Measurements from ENCODE around the gene FOXK2. TPM values are rescaled to one million over a fixed set of nuclear protein-coding genes. Genes with fewer than 3 reads are reported as not detected.
A peak's percentile ranks its signal among the peaks of the same experiment; 100 is the strongest.

Gene FOXK2
- polyA plus RNA-seq, 2 of the 4 experiments (the other 2 are of a cell fraction) = 34.8 to 39.2 TPM

DNA sequence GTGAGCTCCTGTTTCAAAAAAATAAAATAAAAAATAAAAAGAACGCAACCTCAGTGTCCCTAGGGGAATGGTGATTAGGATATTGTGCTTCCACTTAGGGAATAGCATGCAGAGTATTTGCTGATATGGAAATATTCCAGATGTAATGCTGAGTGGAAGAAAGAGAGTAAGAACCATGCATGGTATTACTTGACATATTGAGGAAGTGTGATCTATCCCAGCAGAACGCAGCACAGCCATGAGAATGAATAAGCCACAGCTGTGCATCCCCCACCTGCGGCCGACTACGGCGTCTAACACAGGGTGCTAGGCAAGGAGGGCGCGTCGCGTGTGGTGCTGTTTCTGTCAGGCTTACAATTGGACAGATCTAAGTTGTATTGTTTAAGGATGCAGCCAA, 49.5 kb downstream of the FOXK2 start:
- no peak; a peak in 1 of 6 replicates for ATAC-seq
- CTCF ChIA-PET = interaction anchor here (0.6 to 2.1 kb wide), 2 partner anchors 15 to 61 kb away, joined by 3 to 13 read pairs; no protein-coding TSS in a partner anchor
- WGBS (ENCODE audit: missing lambda C conversion rate) = 96% methylated on average over 10 of the region's 10 CpGs

DNA sequence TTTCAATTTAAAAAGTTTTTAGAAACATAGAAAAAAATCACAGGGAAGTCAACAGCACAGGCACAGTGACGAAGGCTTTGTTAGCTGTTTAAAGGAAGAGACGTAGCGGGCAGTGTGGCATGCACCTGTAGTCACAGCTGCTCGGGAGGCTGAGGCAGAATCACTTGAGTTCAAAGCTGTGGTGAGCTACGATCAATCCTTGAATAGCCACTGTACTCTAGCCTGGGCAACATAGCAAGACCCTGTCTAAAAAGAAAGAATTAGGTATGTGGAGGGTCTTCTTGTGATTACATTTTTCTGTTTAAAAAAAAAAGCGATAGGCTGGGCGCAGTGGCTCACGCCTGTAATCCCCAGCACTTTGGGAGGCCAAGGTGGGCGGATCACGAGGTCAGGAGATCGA, 50.1 kb downstream of the FOXK2 start:
- no peak for FAIRE-seq
- no peak for DNase-seq (ENCODE audit: low read depth in 1 of 2, low spot score in 1 of 2)

More for the DNA sequence above, 49.5 kb downstream of the FOXK2 start:
- H3K4me1 ChIP-seq = peaks cover 29% of the 10 kb centered on the region
- no peaks in the 10 kb centered on the region for H3K9me3 ChIP-seq
- POLR2A ChIA-PET = no interaction called here
- peak overlapping the region; percentile 70 for H3K4me2 ChIP-seq
- TF ChIP-seq POLR2A (IDR thresholded peaks at IDR 0.05; ENCODE audit: low read length) = no peak
- TF ChIP-seq RNF2 (IDR thresholded peaks at IDR 0.05; ENCODE audit: borderline replicate concordance, low read depth) = no peak
- TF ChIP-seq FOXS1 (CRISPR knock-in tag; IDR thresholded peaks at IDR 0.05) = no peak
- TF ChIP-seq CHD2 (IDR thresholded peaks at IDR 0.05; ENCODE audit: low read length, partially characterized antibody) = no peak
- no peak for TF ChIP-seq SREBF2 (IDR thresholded peaks at IDR 0.05)
- no peak for TF ChIP-seq ELK1 (IDR thresholded peaks at IDR 0.05; ENCODE audit: low read depth, low read length)
- no peak for TF ChIP-seq NFE2L2 (conservative IDR thresholded peaks at IDR 0.05; ENCODE audit: low read length)
- TF ChIP-seq HOXA7 (CRISPR knock-in tag; IDR thresholded peaks at IDR 0.05) = no peak
- TF ChIP-seq NPAS2 (CRISPR knock-in tag; IDR thresholded peaks at IDR 0.05; ENCODE audit: borderline replicate concordance) = no peak
- no peak for TF ChIP-seq CBX2 (IDR thresholded peaks at IDR 0.05; ENCODE audit: borderline replicate concordance, low read depth)
- TF ChIP-seq KDM5A (IDR thresholded peaks at IDR 0.05) = no peak
- TF ChIP-seq RAD21 (conservative IDR thresholded peaks at IDR 0.05 in 1 of 2, IDR thresholded peaks at IDR 0.05 in 1 of 2) = no peak
- FAIRE-seq (no peak), DNase-seq (ENCODE audit: low read depth in 1 of 2, low spot score in 1 of 2) (no peak)
- H3K27ac ChIP-seq = peak overlapping the region; percentile 8 to 64; a peak in 4 of 6 replicates
- H3K4me3 ChIP-seq = no peak overlapping the region

DNA sequence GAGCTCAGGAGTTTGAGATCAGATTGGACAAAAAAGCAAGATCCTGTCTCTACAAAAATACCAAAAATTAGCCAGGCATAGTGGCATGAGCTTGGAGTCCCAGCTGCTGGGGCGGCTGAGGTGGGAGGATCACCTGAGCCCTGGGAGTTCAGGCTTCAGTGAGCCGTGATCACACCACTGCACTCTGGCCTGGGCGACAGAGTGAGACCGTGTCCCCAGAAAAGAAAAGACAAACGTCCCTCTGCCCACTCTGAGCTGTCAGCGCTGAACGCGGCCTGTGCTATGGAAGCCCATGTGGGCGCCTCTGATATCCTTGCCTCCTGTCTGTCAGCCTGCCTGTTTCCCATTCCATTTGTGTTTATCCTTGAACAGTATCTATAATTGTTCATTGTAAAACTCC, 50.7 kb downstream of the FOXK2 start:
- Histone ChIP-seq H3K4me1 (peaks cover 29% of the 10 kb centered on the region), H3K4me2 (no peak overlapping the region), H3K9me3 (no peaks in the 10 kb centered on the region), H3K4me3 (no peak overlapping the region), H3K27ac (no peak overlapping the region)
- ATAC-seq (no peak), FAIRE-seq (no peak), DNase-seq (ENCODE audit: low read depth in 1 of 2, low spot score in 1 of 2) (no peak)
- 94% methylated on average over 9 of the region's 9 CpGs for WGBS (ENCODE audit: missing lambda C conversion rate)
- CTCF ChIA-PET = interaction anchor here (0.5 to 2.1 kb wide), 4 partner anchors 13 to 540 kb away, joined by 3 to 13 read pairs (median 4); no protein-coding TSS in a partner anchor
- POLR2A ChIA-PET = no interaction called here
- no peak for TF ChIP-seq POLR2AphosphoS2 (conservative IDR thresholded peaks at IDR 0.05; ENCODE audit: low read length)
- TF ChIP-seq USF2 (IDR thresholded peaks at IDR 0.05) = no peak
- TF ChIP-seq ESRRA (IDR thresholded peaks at IDR 0.05; ENCODE audit: borderline replicate concordance, low read length) = no peak
- TF ChIP-seq FOXS1 (CRISPR knock-in tag; IDR thresholded peaks at IDR 0.05) = no peak
- TF ChIP-seq PHF8 (IDR thresholded peaks at IDR 0.05; ENCODE audit: borderline replicate concordance, low read depth) = no peak
- no peak for TF ChIP-seq JUNB (IDR thresholded peaks at IDR 0.05)
- TF ChIP-seq CHD2 (IDR thresholded peaks at IDR 0.05; ENCODE audit: low read length, partially characterized antibody) = no peak
- no peak for TF ChIP-seq ZNF302 (CRISPR knock-in tag; IDR thresholded peaks at IDR 0.05)
- TF ChIP-seq RARB (CRISPR knock-in tag; IDR thresholded peaks at IDR 0.05) = no peak
- TF ChIP-seq RNF2 (IDR thresholded peaks at IDR 0.05; ENCODE audit: borderline replicate concordance, low read depth) = no peak
- TF ChIP-seq CBX8 (IDR thresholded peaks at IDR 0.05) = no peak
- TF ChIP-seq, protein P1, sequence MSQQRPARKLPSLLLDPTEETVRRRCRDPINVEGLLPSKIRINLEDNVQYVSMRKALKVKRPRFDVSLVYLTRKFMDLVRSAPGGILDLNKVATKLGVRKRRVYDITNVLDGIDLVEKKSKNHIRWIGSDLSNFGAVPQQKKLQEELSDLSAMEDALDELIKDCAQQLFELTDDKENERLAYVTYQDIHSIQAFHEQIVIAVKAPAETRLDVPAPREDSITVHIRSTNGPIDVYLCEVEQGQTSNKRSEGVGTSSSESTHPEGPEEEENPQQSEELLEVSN (IDR thresholded peaks at IDR 0.05; ENCODE audit: borderline replicate concordance, low read depth) = no peak
- TF ChIP-seq POLR2A (IDR thresholded peaks at IDR 0.05; ENCODE audit: low read length) = no peak

More for the DNA sequence above, 50.1 kb downstream of the FOXK2 start:
- H3K4me1 ChIP-seq = peaks cover 29% of the 10 kb centered on the region
- H3K9me3 ChIP-seq = no peaks in the 10 kb centered on the region
- ATAC-seq = no peak
- POLR2A ChIA-PET = no interaction called here
- 88% methylated on average over 11 of the region's 11 CpGs for WGBS (ENCODE audit: missing lambda C conversion rate)
- no peak overlapping the region for H3K4me2 ChIP-seq
- no peak overlapping the region for H3K4me3 ChIP-seq
- CTCF ChIA-PET = interaction anchor here (0.5 to 2.1 kb wide), 2 partner anchors 15 to 606 kb away, joined by 3 to 13 read pairs; no protein-coding TSS in a partner anchor
- H3K27ac ChIP-seq = peak overlapping the region in 1 of 2 experiments; percentile 64; a peak in 2 of 6 replicates
- no peak for TF ChIP-seq REST (IDR thresholded peaks at IDR 0.05)
